ENCODE data around the gene CCNQ.

- TF ChIP-seq CTCF (conservative IDR thresholded peaks at IDR 0.05): no peak
- TF ChIP-seq EZH2 (IDR thresholded peaks at IDR 0.05; ENCODE audit: low read depth): no peak
Observed at GRCh38 chrX:153634236-153634635, 35.3 kb upstream of the CCNQ start.
